ENCODE results near the gene KCNIP3. TPM values are rescaled to one million over a fixed set of nuclear protein-coding genes. Genes with fewer than 3 reads are reported as not detected.
"Not testable (repeated sequence)": the region's sequence is repeated elsewhere in the genome, so short reads cannot be mapped to it uniquely, and the experiment has no call there.

KCNIP3 gene
- total and polyA plus RNA-seq, 4 donors, result 10.6 to 25.4 (median 17.1) TPM

- H3K4me1 ChIP-seq (ENCODE audit: control insufficient read depth, insufficient read depth, low read length), result peaks cover 23% of the 10 kb centered on the region
- no peak overlapping the region for H3K27ac ChIP-seq (ENCODE audit: low read depth, low read length)
- DNase-seq (ENCODE audit: low read depth in 4 of 6, low spot score in 6 of 6), result no peak
- H3K4me3 ChIP-seq (ENCODE audit: low read depth, low read length), result no peak overlapping the region
- no peaks in the 10 kb centered on the region for H3K36me3 ChIP-seq (ENCODE audit: control insufficient read depth, insufficient read depth, low read length)
- WGBS (ENCODE audit: insufficient coverage), result 81% methylated on average over 10 of the region's 11 CpGs
- no peaks in the 10 kb centered on the region for H3K27me3 ChIP-seq (ENCODE audit: control insufficient read depth, insufficient read depth, low read length)
- H3K9me3 ChIP-seq (ENCODE audit: control insufficient read depth, insufficient read depth, low read length), result no peaks in the 10 kb centered on the region
Measured at GRCh38 chr2:95267458-95268210, 29.5 kb upstream of the KCNIP3 start.

GRCh38 chr2:95268211-95269035 lies 28.7 kb upstream of the KCNIP3 start:
- Histone ChIP-seq H3K9me3 (ENCODE audit: control insufficient read depth, insufficient read depth, low read length) (no peaks in the 10 kb centered on the region), H3K4me3 (ENCODE audit: low read depth, low read length) (no peak overlapping the region), H3K36me3 (ENCODE audit: control insufficient read depth, insufficient read depth, low read length) (no peaks in the 10 kb centered on the region), H3K4me1 (ENCODE audit: control insufficient read depth, insufficient read depth, low read length) (peaks cover 23% of the 10 kb centered on the region), H3K27ac (ENCODE audit: low read depth, low read length) (no peak overlapping the region), H3K27me3 (ENCODE audit: control insufficient read depth, insufficient read depth, low read length) (no peaks in the 10 kb centered on the region)
- WGBS (ENCODE audit: insufficient coverage), result 89% methylated on average over 11 of the region's 13 CpGs
- no peak for DNase-seq (ENCODE audit: low read depth in 4 of 6, low spot score in 6 of 6)

- H3K4me1 ChIP-seq (ENCODE audit: control insufficient read depth, insufficient read depth, low read length), result peaks cover 23% of the 10 kb centered on the region
- no peaks in the 10 kb centered on the region for H3K27me3 ChIP-seq (ENCODE audit: control insufficient read depth, insufficient read depth, low read length)
- no peak for DNase-seq (ENCODE audit: low read depth in 4 of 6, low spot score in 6 of 6)
- H3K27ac ChIP-seq (ENCODE audit: low read depth, low read length), result no peak overlapping the region
- H3K36me3 ChIP-seq (ENCODE audit: control insufficient read depth, insufficient read depth, low read length), result peaks cover under 1% of the 10 kb centered on the region
- no peak overlapping the region for H3K4me3 ChIP-seq (ENCODE audit: low read depth, low read length)
- no peaks in the 10 kb centered on the region for H3K9me3 ChIP-seq (ENCODE audit: control insufficient read depth, insufficient read depth, low read length)
- 98% methylated on average over 6 of the region's 10 CpGs for WGBS (ENCODE audit: insufficient coverage)
Measured at GRCh38 chr2:95269036-95269680, 28.0 kb upstream of the KCNIP3 start.

DNA sequence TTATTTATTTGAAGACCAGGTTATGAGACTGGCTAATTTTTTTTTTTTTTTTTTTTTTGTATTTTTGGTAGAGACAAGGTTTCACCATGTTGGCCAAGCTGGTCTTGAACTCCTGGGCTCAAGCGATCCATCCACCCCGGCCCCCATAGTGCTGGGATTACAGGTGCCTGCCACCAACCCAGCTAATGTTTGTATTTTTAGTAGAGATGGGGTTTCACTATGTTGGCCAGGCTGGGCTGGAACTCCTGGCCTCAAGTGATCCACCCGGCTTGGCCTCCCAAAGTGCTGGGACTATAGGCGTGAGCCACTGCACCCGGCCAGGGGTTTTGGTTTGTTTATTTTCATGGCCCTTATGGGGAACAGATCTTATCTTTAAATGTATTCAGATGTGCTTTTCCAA lies 27.4 kb upstream of the KCNIP3 start:
- H3K36me3 ChIP-seq (ENCODE audit: control insufficient read depth, insufficient read depth, low read length); H3K27me3 ChIP-seq (ENCODE audit: control insufficient read depth, insufficient read depth, low read length); DNase-seq (ENCODE audit: low read depth in 4 of 6, low spot score in 6 of 6); H3K27ac ChIP-seq (ENCODE audit: low read depth, low read length); H3K4me3 ChIP-seq (ENCODE audit: low read depth, low read length); H3K9me3 ChIP-seq (ENCODE audit: control insufficient read depth, insufficient read depth, low read length): not testable (repeated sequence)
- 96% methylated on average over 5 of the region's 5 CpGs for WGBS (ENCODE audit: insufficient coverage)
- H3K4me1 ChIP-seq (ENCODE audit: control insufficient read depth, insufficient read depth, low read length), result peaks cover 20% of the 10 kb centered on the region

DNA sequence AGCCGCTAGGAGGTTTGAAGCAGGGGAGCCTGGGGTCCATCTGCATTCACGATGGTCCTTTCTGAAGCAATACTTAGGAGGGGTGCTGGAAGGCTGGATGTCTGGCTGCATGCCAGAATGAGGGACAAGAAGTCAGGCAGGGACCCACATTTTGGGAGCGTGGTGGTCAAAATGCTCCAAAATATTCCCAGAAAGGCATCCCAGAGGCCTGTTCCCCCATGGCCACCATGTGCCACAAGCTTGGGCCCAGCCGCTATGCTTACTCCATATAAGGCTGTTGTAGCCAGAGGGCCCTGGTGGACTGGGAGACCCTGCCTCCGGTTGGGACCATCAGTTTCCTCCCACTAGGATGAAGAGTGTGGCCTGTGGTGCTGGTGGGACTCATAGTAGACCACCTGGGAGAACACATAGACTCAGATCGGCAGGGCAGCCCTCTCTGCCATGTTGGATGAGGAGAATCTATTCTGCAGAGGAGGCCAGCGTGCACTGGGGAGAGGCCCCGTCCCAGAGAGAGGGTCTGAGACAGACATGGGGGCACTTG lies 26.5 kb upstream of the KCNIP3 start:
- Histone ChIP-seq H3K27me3 (ENCODE audit: control insufficient read depth, insufficient read depth, low read length) (no peaks in the 10 kb centered on the region), H3K9me3 (ENCODE audit: control insufficient read depth, insufficient read depth, low read length) (no peaks in the 10 kb centered on the region), H3K27ac (ENCODE audit: low read depth, low read length) (no peak overlapping the region), H3K4me1 (ENCODE audit: control insufficient read depth, insufficient read depth, low read length) (peaks cover 14% of the 10 kb centered on the region), H3K4me3 (ENCODE audit: low read depth, low read length) (no peak overlapping the region), H3K36me3 (ENCODE audit: control insufficient read depth, insufficient read depth, low read length) (peaks cover 5% of the 10 kb centered on the region)
- 96% methylated on average over 7 of the region's 8 CpGs for WGBS (ENCODE audit: insufficient coverage)
- DNase-seq (ENCODE audit: low read depth in 4 of 6, low spot score in 6 of 6), result no peak

DNA sequence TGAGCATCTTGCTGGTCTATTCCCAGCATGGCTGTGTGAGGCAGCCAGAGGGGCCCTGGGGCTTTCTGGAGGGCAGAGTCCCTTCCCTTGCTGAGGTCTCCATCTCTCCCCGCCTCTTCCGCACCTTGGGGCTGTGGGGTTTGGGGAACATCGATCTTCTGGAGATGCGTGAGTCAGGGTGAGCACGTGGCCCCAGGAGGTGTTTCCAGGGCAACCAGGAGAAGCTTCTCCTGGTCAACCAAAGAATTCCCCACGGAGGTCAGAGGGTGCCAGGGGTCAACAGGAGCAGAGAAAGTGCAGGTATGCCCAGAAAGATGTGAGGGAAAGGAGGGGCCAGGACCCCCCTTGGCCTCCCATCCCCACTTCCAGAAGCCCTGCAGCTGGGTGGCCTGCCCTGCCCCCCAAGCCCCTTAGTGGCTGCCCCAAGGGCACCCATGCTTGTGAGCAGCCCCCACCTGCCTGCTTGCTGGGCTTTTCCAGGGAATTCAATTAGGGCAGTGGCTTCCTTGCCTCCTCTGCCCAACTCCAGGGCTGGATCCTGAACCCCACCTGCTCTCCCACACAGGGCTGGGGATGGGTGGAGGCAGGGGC lies 25.7 kb upstream of the KCNIP3 start:
- H3K27ac ChIP-seq (ENCODE audit: low read depth, low read length), result no peak overlapping the region
- H3K4me3 ChIP-seq (ENCODE audit: low read depth, low read length), result no peak overlapping the region
- H3K36me3 ChIP-seq (ENCODE audit: control insufficient read depth, insufficient read depth, low read length), result peaks cover 13% of the 10 kb centered on the region
- WGBS (ENCODE audit: insufficient coverage), result 86% methylated on average over 5 of the region's 6 CpGs
- H3K4me1 ChIP-seq (ENCODE audit: control insufficient read depth, insufficient read depth, low read length), result peaks cover 14% of the 10 kb centered on the region
- no peaks in the 10 kb centered on the region for H3K9me3 ChIP-seq (ENCODE audit: control insufficient read depth, insufficient read depth, low read length)
- DNase-seq (ENCODE audit: low read depth in 4 of 6, low spot score in 6 of 6), result no peak
- no peaks in the 10 kb centered on the region for H3K27me3 ChIP-seq (ENCODE audit: control insufficient read depth, insufficient read depth, low read length)

GRCh38 chr2:95272299-95272751 lies 24.8 kb upstream of the KCNIP3 start:
- 44% methylated on average over 1 of the region's 6 CpGs for WGBS (ENCODE audit: insufficient coverage)
- peaks cover 18% of the 10 kb centered on the region for H3K36me3 ChIP-seq (ENCODE audit: control insufficient read depth, insufficient read depth, low read length)
- no peak overlapping the region for H3K4me3 ChIP-seq (ENCODE audit: low read depth, low read length)
- H3K27me3 ChIP-seq (ENCODE audit: control insufficient read depth, insufficient read depth, low read length), result no peaks in the 10 kb centered on the region
- no peak overlapping the region for H3K27ac ChIP-seq (ENCODE audit: low read depth, low read length)
- no peaks in the 10 kb centered on the region for H3K9me3 ChIP-seq (ENCODE audit: control insufficient read depth, insufficient read depth, low read length)
- peaks cover 14% of the 10 kb centered on the region for H3K4me1 ChIP-seq (ENCODE audit: control insufficient read depth, insufficient read depth, low read length)
- no peak for DNase-seq (ENCODE audit: low read depth in 4 of 6, low spot score in 6 of 6)

GRCh38 chr2:95272781-95273180 lies 24.4 kb upstream of the KCNIP3 start:
- Histone ChIP-seq H3K27ac (ENCODE audit: low read depth, low read length) (no peak overlapping the region), H3K4me1 (ENCODE audit: control insufficient read depth, insufficient read depth, low read length) (peaks cover 9% of the 10 kb centered on the region), H3K27me3 (ENCODE audit: control insufficient read depth, insufficient read depth, low read length) (no peaks in the 10 kb centered on the region), H3K4me3 (ENCODE audit: low read depth, low read length) (no peak overlapping the region), H3K9me3 (ENCODE audit: control insufficient read depth, insufficient read depth, low read length) (no peaks in the 10 kb centered on the region), H3K36me3 (ENCODE audit: control insufficient read depth, insufficient read depth, low read length) (peaks cover 18% of the 10 kb centered on the region)
- no peak for DNase-seq (ENCODE audit: low read depth in 4 of 6, low spot score in 6 of 6)
- no CpG with 5 or more reads among the region's 1 CpG for WGBS (ENCODE audit: insufficient coverage)

DNA sequence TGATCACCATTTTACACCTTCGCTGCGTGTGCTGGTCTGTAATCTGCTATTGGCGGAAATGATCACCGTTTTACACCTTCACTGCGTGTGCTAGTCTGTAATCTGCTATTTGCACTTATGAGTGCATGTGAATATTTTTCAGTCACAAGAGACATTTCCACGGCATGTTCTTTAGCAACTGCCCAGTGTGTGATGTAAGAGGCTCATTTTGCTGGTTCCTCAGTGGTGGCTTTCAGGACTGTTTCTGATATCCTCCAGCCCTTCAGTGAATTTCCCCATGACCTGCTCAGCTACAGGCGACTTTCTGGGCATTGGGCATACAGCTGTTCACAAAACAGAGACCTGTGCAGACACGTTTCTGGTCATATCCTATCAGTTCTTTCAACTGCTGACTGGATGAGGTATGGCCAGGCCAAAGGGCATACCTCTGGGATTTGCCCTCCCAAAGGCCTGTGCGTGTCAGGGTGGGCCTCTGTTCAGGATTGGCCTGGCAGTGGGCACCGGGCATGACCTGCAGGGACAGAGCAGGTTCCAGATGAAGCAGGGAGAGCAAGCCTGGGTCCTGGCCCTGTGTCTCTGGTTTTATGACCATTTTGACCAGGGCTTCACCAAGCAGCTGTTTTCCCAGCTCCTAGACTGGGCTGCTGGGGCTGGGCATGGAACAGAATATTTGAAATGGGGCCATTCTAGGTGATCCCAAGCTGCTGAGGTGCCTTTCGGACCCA lies 23.4 kb upstream of the KCNIP3 start:
- 95% methylated on average over 11 of the region's 11 CpGs for WGBS (ENCODE audit: insufficient coverage)
- H3K27ac ChIP-seq (ENCODE audit: low read depth, low read length), result no peak overlapping the region
- DNase-seq (ENCODE audit: low read depth in 4 of 6, low spot score in 6 of 6), result no peak

More for the DNA sequence above, 23.4 kb upstream of the KCNIP3 start:
- no peak overlapping the region for H3K4me3 ChIP-seq (ENCODE audit: low read depth, low read length)
- no peaks in the 10 kb centered on the region for H3K4me1 ChIP-seq (ENCODE audit: control insufficient read depth, insufficient read depth, low read length)
- no peaks in the 10 kb centered on the region for H3K9me3 ChIP-seq (ENCODE audit: control insufficient read depth, insufficient read depth, low read length)
- peaks cover 21% of the 10 kb centered on the region for H3K36me3 ChIP-seq (ENCODE audit: control insufficient read depth, insufficient read depth, low read length)
- H3K27me3 ChIP-seq (ENCODE audit: control insufficient read depth, insufficient read depth, low read length), result no peaks in the 10 kb centered on the region
